Esophagus muscularis mucosa (tissue), 4 donors: ENCODE results near the gene SORCS2. TPM values are rescaled to one million over a fixed set of nuclear protein-coding genes. Genes with fewer than 3 reads are reported as not detected.

Experiments
- DNase-seq: peaks from one replicate; pipeline ENCODE4 v3.0.0-alpha.2; 2017; ENCODE audit errors: extremely low spot score
- H3K27ac ChIP-seq, 4 donors: fragments of 200-600 bp; sonication (generic); replicated peaks in 1 of 4; 1 replicate in 3 of 4; 2 replicates in 1 of 4; pipeline ENCODE4 v1.5.1; 2016 to 2019; ENCODE audit warnings: mild to moderate bottlenecking in 1 of 4
- H3K27me3 ChIP-seq, 4 donors: fragments of 200-600 bp; sonication (generic); one replicate each; pipeline versions ENCODE4 v1.5.1 to v1.6.0; 2016 to 2019
- H3K36me3 ChIP-seq, 4 donors: fragments of 200-600 bp; sonication (generic); one replicate each; pipeline ENCODE4 v1.5.1; 2016 to 2019
- H3K4me1 ChIP-seq, 4 donors: fragments of 200-600 bp; sonication (generic); one replicate each; pipeline ENCODE4 v1.5.1; 2016 to 2019
- H3K4me3 ChIP-seq, 4 donors: fragments of 200-600 bp; sonication (generic); 1 replicate in 2 of 4; 2 replicates in 2 of 4; pipeline ENCODE4 v1.5.1; 2016 to 2019; ENCODE audit warnings: mild to moderate bottlenecking in 4 of 4, moderate library complexity in 1 of 4
- H3K9me3 ChIP-seq, 4 donors: fragments of 200-600 bp; sonication (generic); 1 replicate in 3 of 4; 2 replicates in 1 of 4; pipeline ENCODE4 v1.5.1; 2016 to 2019
- CTCF ChIP-seq, 3 experiments: fragments of 200-600 bp in 2 of 3; fragments of 450-650 bp in 1 of 3; sonication (generic) in 2 of 3; IDR thresholded peaks; one replicate each; pipeline ENCODE4 v1.5.1; 2017 to 2019; ENCODE audit warnings: antibody characterized with exemption in 3 of 3, mild to moderate bottlenecking in 2 of 3, moderate library complexity in 1 of 3
- EP300 ChIP-seq: sonication (generic); formaldehyde crosslinking; IDR thresholded peaks from one replicate; pipeline ENCODE4 v1.6.1; 2017; ENCODE audit warnings: antibody characterized with exemption
- POLR2A ChIP-seq: fragments of 450-650 bp; IDR thresholded peaks from one replicate; pipeline ENCODE4 v1.6.1; 2017; ENCODE audit warnings: antibody characterized with exemption, moderate library complexity, mild to moderate bottlenecking, low read depth
- POLR2AphosphoS5 ChIP-seq, 2 donors: sonication (generic); formaldehyde crosslinking; IDR thresholded peaks; one replicate each; pipeline ENCODE4 v1.6.1; 2017; ENCODE audit warnings: antibody characterized with exemption in 2 of 2
- WGBS: methylation state at CpG from one replicate; pipeline ENCODE4 v1.1.5; 2018; 5-methylcytosine and 5-hydroxymethylcytosine counted together
- intact Hi-C: fragments of 100-400 bp; cut with DNase I; formaldehyde crosslinking; loops from one replicate; pipeline ENCODE4 v1.15.1; 2023
- total RNA-seq, 4 donors: library from RNA; depleted of rRNA; stranded (reverse); fragments of >200 nt; gene quantifications; one replicate each; pipeline versions ENCODE4 v1.1.0 to v1.2.1, GENCODE V29; 2016

The SORCS2 gene
- total RNA-seq, 4 donors from 2014 or later: 3.3 to 10.1 (median 4.3) TPM

GRCh38 chr4:7462509-7462971, 270.2 kb downstream of the SORCS2 start:
- Histone ChIP-seq H3K9me3 (peaks cover 0 to 11% (median 10%) of the 10 kb centered on the region in 4 donors), H3K36me3 (no peaks in the 10 kb centered on the region), H3K27me3 (no peaks in the 10 kb centered on the region), H3K4me3 (no peak overlapping the region), H3K4me1 (peaks cover 0 to 35% (median 29%) of the 10 kb centered on the region in 4 donors), H3K27ac (peak overlapping the region in 2 of 4 donors; percentile 5 to 36)
- TF ChIP-seq CTCF (IDR thresholded peaks at IDR 0.05): peak; percentile 27 to 32 (median 29)
- TF ChIP-seq POLR2A: no peak
- TF ChIP-seq POLR2AphosphoS5 (IDR thresholded peaks at IDR 0.05): no peak
- no peak for TF ChIP-seq EP300
- intact Hi-C loops: loop anchor here (10.0 kb wide), 2 partner anchors 252 to 268 kb away; partner anchors contain the start of gene SORCS2
- no peak for DNase-seq
- 36% methylated on average over 9 of the region's 11 CpGs for WGBS

GRCh38 chr4:7463566-7464258, 271.4 kb downstream of the SORCS2 start:
- Histone ChIP-seq H3K36me3 (no peaks in the 10 kb centered on the region), H3K4me3 (no peak overlapping the region), H3K27me3 (no peaks in the 10 kb centered on the region), H3K27ac (peak overlapping the region in 1 of 4 donors; percentile 36), H3K9me3 (peaks cover 0 to 11% (median 10%) of the 10 kb centered on the region in 4 donors), H3K4me1 (peaks cover 0 to 35% (median 29%) of the 10 kb centered on the region in 4 donors)
- DNase-seq: no peak
- TF ChIP-seq CTCF (IDR thresholded peaks at IDR 0.05) (no peak), POLR2A (no peak), POLR2AphosphoS5 (IDR thresholded peaks at IDR 0.05) (no peak), EP300 (no peak)
- WGBS: 51% methylated on average over 20 of the region's 20 CpGs
- intact Hi-C loops: loop anchor here (10.0 kb wide), 2 partner anchors 251 to 269 kb away; partner anchors contain the start of gene SORCS2

GRCh38 chr4:7464259-7464655, 271.9 kb downstream of the SORCS2 start:
- Histone ChIP-seq H3K4me3 (no peak overlapping the region), H3K9me3 (peaks cover 0 to 11% (median 10%) of the 10 kb centered on the region in 4 donors), H3K36me3 (no peaks in the 10 kb centered on the region), H3K27ac (no peak overlapping the region), H3K27me3 (no peaks in the 10 kb centered on the region), H3K4me1 (peaks cover 0 to 35% (median 29%) of the 10 kb centered on the region in 4 donors)
- no peak for TF ChIP-seq POLR2A
- no peak for TF ChIP-seq CTCF (IDR thresholded peaks at IDR 0.05)
- no peak for TF ChIP-seq POLR2AphosphoS5 (IDR thresholded peaks at IDR 0.05)
- TF ChIP-seq EP300: no peak
- no peak for DNase-seq
- intact Hi-C loops: loop anchor here (10.0 kb wide), 2 partner anchors 251 to 269 kb away; partner anchors contain the start of gene SORCS2
- 88% methylated on average over 5 of the region's 5 CpGs for WGBS

- DNase-seq: no peak
- no peaks in the 10 kb centered on the region for H3K27me3 ChIP-seq
- peaks cover 0 to 35% (median 29%) of the 10 kb centered on the region in 4 donors for H3K4me1 ChIP-seq
- H3K36me3 ChIP-seq: no peaks in the 10 kb centered on the region
- peaks cover 0 to 11% (median 10%) of the 10 kb centered on the region in 4 donors for H3K9me3 ChIP-seq
- intact Hi-C loops: loop anchor here (10.0 kb wide), 2 partner anchors 250 to 270 kb away; partner anchors contain the start of gene SORCS2
- TF ChIP-seq EP300 (no peak), POLR2AphosphoS5 (IDR thresholded peaks at IDR 0.05) (no peak), POLR2A (no peak), CTCF (IDR thresholded peaks at IDR 0.05) (no peak)
- no peak overlapping the region for H3K4me3 ChIP-seq
- WGBS: 91% methylated on average over 9 of the region's 9 CpGs
- H3K27ac ChIP-seq: no peak overlapping the region
These were observed 272.7 kb downstream of the SORCS2 start for GRCh38 chr4:7465017-7465416.
